ENCODE measurements around the gene EOGT.

DNA sequence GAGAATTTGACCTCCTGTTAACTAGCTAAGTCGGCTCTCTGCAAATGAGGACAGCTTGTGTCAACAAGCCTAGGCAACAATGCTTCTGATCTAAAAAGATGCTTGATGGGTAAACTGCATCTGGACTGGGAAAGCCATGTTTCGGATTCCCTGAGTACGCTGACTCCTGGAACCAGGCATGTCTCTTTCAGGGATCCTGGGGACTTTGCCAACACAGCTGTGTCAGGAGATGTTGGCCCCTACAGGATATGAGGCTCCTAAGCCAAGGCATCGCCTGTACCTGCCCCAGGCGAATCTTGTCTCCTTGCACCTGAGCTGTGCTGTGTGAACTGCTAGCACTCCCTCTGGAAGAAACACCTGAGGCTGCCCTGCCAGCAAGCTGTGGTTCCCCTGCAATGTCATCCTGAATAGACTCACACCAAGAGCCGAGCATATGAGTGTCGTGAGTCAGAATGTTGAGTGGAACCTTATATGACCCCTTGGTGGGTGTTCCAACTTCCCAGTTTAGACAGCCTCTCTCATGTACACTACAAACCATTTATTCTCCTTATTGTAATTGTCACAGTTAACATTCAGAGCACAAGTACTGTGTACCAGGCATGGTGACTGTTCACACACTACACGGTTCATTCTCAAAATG, 17.0 kb downstream of the EOGT start:
- TF ChIP-seq, protein P1, sequence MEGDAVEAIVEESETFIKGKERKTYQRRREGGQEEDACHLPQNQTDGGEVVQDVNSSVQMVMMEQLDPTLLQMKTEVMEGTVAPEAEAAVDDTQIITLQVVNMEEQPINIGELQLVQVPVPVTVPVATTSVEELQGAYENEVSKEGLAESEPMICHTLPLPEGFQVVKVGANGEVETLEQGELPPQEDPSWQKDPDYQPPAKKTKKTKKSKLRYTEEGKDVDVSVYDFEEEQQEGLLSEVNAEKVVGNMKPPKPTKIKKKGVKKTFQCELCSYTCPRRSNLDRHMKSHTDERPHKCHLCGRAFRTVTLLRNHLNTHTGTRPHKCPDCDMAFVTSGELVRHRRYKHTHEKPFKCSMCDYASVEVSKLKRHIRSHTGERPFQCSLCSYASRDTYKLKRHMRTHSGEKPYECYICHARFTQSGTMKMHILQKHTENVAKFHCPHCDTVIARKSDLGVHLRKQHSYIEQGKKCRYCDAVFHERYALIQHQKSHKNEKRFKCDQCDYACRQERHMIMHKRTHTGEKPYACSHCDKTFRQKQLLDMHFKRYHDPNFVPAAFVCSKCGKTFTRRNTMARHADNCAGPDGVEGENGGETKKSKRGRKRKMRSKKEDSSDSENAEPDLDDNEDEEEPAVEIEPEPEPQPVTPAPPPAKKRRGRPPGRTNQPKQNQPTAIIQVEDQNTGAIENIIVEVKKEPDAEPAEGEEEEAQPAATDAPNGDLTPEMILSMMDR (conservative IDR thresholded peaks at IDR 0.05; ENCODE audit: low read depth in 2 of 2) = no peak
- no peak for TF ChIP-seq EZH2 (IDR thresholded peaks at IDR 0.05; ENCODE audit: low read depth, unreplicated experiment)
- TF ChIP-seq, protein P2, sequence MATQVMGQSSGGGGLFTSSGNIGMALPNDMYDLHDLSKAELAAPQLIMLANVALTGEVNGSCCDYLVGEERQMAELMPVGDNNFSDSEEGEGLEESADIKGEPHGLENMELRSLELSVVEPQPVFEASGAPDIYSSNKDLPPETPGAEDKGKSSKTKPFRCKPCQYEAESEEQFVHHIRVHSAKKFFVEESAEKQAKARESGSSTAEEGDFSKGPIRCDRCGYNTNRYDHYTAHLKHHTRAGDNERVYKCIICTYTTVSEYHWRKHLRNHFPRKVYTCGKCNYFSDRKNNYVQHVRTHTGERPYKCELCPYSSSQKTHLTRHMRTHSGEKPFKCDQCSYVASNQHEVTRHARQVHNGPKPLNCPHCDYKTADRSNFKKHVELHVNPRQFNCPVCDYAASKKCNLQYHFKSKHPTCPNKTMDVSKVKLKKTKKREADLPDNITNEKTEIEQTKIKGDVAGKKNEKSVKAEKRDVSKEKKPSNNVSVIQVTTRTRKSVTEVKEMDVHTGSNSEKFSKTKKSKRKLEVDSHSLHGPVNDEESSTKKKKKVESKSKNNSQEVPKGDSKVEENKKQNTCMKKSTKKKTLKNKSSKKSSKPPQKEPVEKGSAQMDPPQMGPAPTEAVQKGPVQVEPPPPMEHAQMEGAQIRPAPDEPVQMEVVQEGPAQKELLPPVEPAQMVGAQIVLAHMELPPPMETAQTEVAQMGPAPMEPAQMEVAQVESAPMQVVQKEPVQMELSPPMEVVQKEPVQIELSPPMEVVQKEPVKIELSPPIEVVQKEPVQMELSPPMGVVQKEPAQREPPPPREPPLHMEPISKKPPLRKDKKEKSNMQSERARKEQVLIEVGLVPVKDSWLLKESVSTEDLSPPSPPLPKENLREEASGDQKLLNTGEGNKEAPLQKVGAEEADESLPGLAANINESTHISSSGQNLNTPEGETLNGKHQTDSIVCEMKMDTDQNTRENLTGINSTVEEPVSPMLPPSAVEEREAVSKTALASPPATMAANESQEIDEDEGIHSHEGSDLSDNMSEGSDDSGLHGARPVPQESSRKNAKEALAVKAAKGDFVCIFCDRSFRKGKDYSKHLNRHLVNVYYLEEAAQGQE (IDR thresholded peaks at IDR 0.05; ENCODE audit: unreplicated experiment) = no peak

Measured in GM23338 (cell line).